ENCODE data around the gene ACVR1B.

The ACVR1B gene

GRCh38 chr12:51937926-51938325 is 13.6 kb upstream of the ACVR1B start:
- no peak for TF ChIP-seq CTCF (IDR thresholded peaks at IDR 0.05)
- Histone ChIP-seq H3K9me3 (no peaks in the 10 kb centered on the region), H3K4me1 (ENCODE audit: control insufficient read depth in 1 of 2, insufficient read depth in 1 of 2, low read depth in 1 of 2, low read length in 1 of 2) (no peaks in the 10 kb centered on the region), H3K36me3 (no peaks in the 10 kb centered on the region), H3K27me3 (no peaks in the 10 kb centered on the region), H3K4me3 (ENCODE audit: low read depth in 1 of 2, low read length in 1 of 2) (no peak overlapping the region), H3K27ac (no peak overlapping the region)

GRCh38 chr12:51938726-51939125 is 12.8 kb upstream of the ACVR1B start:
- Histone ChIP-seq H3K4me1 (ENCODE audit: control insufficient read depth in 1 of 2, insufficient read depth in 1 of 2, low read depth in 1 of 2, low read length in 1 of 2) (no peaks in the 10 kb centered on the region), H3K36me3 (no peaks in the 10 kb centered on the region), H3K27ac (no peak overlapping the region), H3K27me3 (no peaks in the 10 kb centered on the region), H3K4me3 (ENCODE audit: low read depth in 1 of 2, low read length in 1 of 2) (no peak overlapping the region), H3K9me3 (no peaks in the 10 kb centered on the region)
- TF ChIP-seq CTCF (IDR thresholded peaks at IDR 0.05), result no peak

GRCh38 chr12:51941011-51941581 is 10.4 kb upstream of the ACVR1B start:
- Histone ChIP-seq H3K9me3 (no peaks in the 10 kb centered on the region), H3K4me1 (ENCODE audit: control insufficient read depth in 1 of 2, insufficient read depth in 1 of 2, low read depth in 1 of 2, low read length in 1 of 2) (no peaks in the 10 kb centered on the region), H3K36me3 (no peaks in the 10 kb centered on the region), H3K27me3 (no peaks in the 10 kb centered on the region), H3K27ac (no peak overlapping the region), H3K4me3 (ENCODE audit: low read depth in 1 of 2, low read length in 1 of 2) (no peak overlapping the region)
- TF ChIP-seq CTCF (IDR thresholded peaks at IDR 0.05), result no peak

GRCh38 chr12:51941604-51942003 is 9.9 kb upstream of the ACVR1B start:
- H3K36me3 ChIP-seq, result no peaks in the 10 kb centered on the region
- no peak for TF ChIP-seq CTCF (IDR thresholded peaks at IDR 0.05)
- H3K9me3 ChIP-seq, result no peaks in the 10 kb centered on the region
- H3K27me3 ChIP-seq, result no peaks in the 10 kb centered on the region
- H3K4me3 ChIP-seq (ENCODE audit: low read depth in 1 of 2, low read length in 1 of 2), result no peak overlapping the region
- no peaks in the 10 kb centered on the region for H3K4me1 ChIP-seq (ENCODE audit: control insufficient read depth in 1 of 2, insufficient read depth in 1 of 2, low read depth in 1 of 2, low read length in 1 of 2)
- no peak overlapping the region for H3K27ac ChIP-seq

- H3K36me3 ChIP-seq, result no peaks in the 10 kb centered on the region
- no peak overlapping the region for H3K4me3 ChIP-seq (ENCODE audit: low read depth in 1 of 2, low read length in 1 of 2)
- no peak for TF ChIP-seq CTCF (IDR thresholded peaks at IDR 0.05)
- no peak overlapping the region for H3K27ac ChIP-seq
- no peaks in the 10 kb centered on the region for H3K27me3 ChIP-seq
- H3K4me1 ChIP-seq (ENCODE audit: control insufficient read depth in 1 of 2, insufficient read depth in 1 of 2, low read depth in 1 of 2, low read length in 1 of 2), result no peaks in the 10 kb centered on the region
- no peaks in the 10 kb centered on the region for H3K9me3 ChIP-seq
Measured at GRCh38 chr12:51942056-51942455, 9.4 kb upstream of the ACVR1B start.

Data from neutrophil (primary cell).